ENCODE data around the gene CSGALNACT2.
"Not testable (repeated sequence)": the region's sequence is repeated elsewhere in the genome, so short reads cannot be mapped to it uniquely, and the experiment has no call there.

Gene CSGALNACT2

GRCh38 chr10:43217563-43218205 lies 79.4 kb downstream of the CSGALNACT2 start:
- no peak for ATAC-seq
- DNase-seq: no peak

GRCh38 chr10:43218206-43218950 lies 80.1 kb downstream of the CSGALNACT2 start:
- ATAC-seq (no peak), DNase-seq (no peak)

- no peak for ATAC-seq
- DNase-seq: no peak
Observed at GRCh38 chr10:43218951-43219837, 80.9 kb downstream of the CSGALNACT2 start.

GRCh38 chr10:43219848-43220247 lies 81.6 kb downstream of the CSGALNACT2 start:
- ATAC-seq (no peak), DNase-seq (no peak)

- ATAC-seq, DNase-seq: not testable (repeated sequence)
Observed at GRCh38 chr10:43220251-43220650, 82.0 kb downstream of the CSGALNACT2 start.

GRCh38 chr10:43220657-43221418 lies 82.6 kb downstream of the CSGALNACT2 start:
- ATAC-seq (peak; percentile 26), DNase-seq (peak; percentile 27)

- DNase-seq (no peak), ATAC-seq (peak; percentile 21)
Observed at GRCh38 chr10:43221419-43222209, 83.4 kb downstream of the CSGALNACT2 start.

- DNase-seq (peak; percentile 0), ATAC-seq (no peak)
Observed at GRCh38 chr10:43222210-43222720, 84.0 kb downstream of the CSGALNACT2 start.

GRCh38 chr10:43223056-43223455 lies 84.8 kb downstream of the CSGALNACT2 start:
- no peak for DNase-seq
- no peak for ATAC-seq

GRCh38 chr10:43224321-43224720 lies 86.1 kb downstream of the CSGALNACT2 start:
- no peak for DNase-seq
- no peak for ATAC-seq

- DNase-seq (peak; percentile 1), ATAC-seq (no peak)
Observed at GRCh38 chr10:43225004-43225786, 87.0 kb downstream of the CSGALNACT2 start.

GRCh38 chr10:43225787-43226153 lies 87.5 kb downstream of the CSGALNACT2 start:
- peak; percentile 73 for DNase-seq
- peak; percentile 70 for ATAC-seq

- peak; percentile 3 for DNase-seq
- ATAC-seq: no peak
Observed at GRCh38 chr10:43226441-43226840, 88.2 kb downstream of the CSGALNACT2 start.

GRCh38 chr10:43226851-43227845 lies 88.9 kb downstream of the CSGALNACT2 start:
- peak; percentile 4 for DNase-seq
- ATAC-seq: no peak

GRCh38 chr10:43227911-43228782 lies 89.9 kb downstream of the CSGALNACT2 start:
- no peak for ATAC-seq
- peak; percentile 3 for DNase-seq

GRCh38 chr10:43228783-43229207 lies 90.5 kb downstream of the CSGALNACT2 start:
- ATAC-seq (no peak), DNase-seq (peak; percentile 14)

GRCh38 chr10:43229208-43230061 lies 91.2 kb downstream of the CSGALNACT2 start:
- ATAC-seq (peak; percentile 38), DNase-seq (peak; percentile 45)
